Erythroblast (primary cell): ENCODE results near the gene HOPX.
"Not testable (repeated sequence)": the region's sequence is repeated elsewhere in the genome, so short reads cannot be mapped to it uniquely, and the experiment has no call there.

Experiments used
- DNase-seq, 2 experiments: peaks; one replicate each; lab custom pipeline; 2025; lab: John Stamatoyannopoulos, UW
- GATA1 ChIP-seq: IDR thresholded peaks from 2 replicates; pipeline ENCODE4 v1.6.1; 2011; ENCODE audit warnings: low read depth, mild to moderate bottlenecking, control low read depth, low read length, moderate library complexity
- POLR2A ChIP-seq: IDR thresholded peaks from 2 replicates; pipeline ENCODE4 v1.6.1; 2011; ENCODE audit warnings: mild to moderate bottlenecking, low read length

Gene HOPX

DNA sequence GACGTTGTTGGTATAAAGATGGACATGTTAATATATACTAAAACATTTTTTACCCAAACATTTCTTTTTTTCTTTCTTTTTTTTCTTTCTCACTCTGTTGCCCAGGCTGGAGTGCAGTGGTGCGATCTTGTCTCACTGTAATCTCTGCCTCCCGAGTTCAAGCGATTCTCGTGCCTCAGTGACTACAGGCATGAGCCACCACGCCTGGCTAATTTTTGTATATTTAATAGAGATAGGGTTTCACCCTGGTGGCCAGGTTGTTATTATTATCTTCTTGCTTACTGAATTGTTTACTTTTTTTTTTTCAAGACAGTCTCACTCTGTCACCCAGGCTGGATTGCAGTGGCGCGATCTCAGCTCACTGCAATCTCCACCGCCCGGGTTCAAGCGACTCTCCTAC, 68.8 kb downstream of the HOPX start:
- TF ChIP-seq POLR2A (no peak), GATA1 (no peak)
- DNase-seq: no peak

- TF ChIP-seq POLR2A: no peak
- TF ChIP-seq GATA1: no peak
- DNase-seq: no peak
Measured at GRCh38 chr4:56611501-56611900, 69.6 kb downstream of the HOPX start.

DNA sequence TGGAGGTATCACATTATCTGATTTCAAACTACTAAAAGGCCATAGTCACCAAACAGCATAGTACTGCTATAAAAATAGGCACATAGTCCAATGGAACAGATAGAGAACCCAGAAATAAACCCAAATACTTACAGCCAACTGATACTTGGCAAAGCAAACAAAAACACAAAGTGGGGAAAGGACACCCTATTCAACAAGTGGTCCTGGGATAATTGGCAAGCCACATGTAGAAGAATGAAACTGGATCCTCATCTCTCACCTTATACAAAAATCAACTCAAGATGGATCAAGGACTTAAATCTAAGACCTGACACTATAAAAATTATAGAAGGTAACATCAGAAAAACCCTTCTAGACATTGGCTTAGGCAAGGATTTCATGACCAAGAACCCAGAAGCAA, 70.9 kb downstream of the HOPX start:
- not testable (repeated sequence) for DNase-seq

DNA sequence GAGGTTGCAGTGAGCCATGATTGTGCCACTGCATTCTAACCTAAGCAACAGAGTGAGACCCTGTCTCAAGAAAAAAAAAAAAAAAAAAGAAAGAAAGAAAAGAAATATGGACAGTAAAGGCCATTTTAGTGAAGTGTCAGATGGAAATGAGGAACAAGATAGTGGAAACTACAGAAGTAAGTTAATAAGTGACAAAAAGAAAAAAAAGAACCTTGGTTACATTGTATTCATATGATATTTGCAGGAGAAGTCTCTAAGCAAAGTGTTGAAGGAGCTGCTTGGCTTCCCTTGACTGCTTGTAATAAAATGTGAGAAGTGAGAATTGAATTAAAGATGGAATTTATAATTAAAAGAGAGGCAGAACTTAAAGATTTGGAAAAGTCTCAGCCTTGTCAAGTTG, 73.2 kb downstream of the HOPX start:
- no peak for TF ChIP-seq GATA1
- no peak for TF ChIP-seq POLR2A
- no peak for DNase-seq

- no peak for DNase-seq
- TF ChIP-seq POLR2A (no peak), GATA1 (no peak)
Measured at GRCh38 chr4:56606385-56606784, 74.7 kb downstream of the HOPX start.

GRCh38 chr4:56605464-56605863, 75.6 kb downstream of the HOPX start:
- not testable (repeated sequence) for DNase-seq

DNA sequence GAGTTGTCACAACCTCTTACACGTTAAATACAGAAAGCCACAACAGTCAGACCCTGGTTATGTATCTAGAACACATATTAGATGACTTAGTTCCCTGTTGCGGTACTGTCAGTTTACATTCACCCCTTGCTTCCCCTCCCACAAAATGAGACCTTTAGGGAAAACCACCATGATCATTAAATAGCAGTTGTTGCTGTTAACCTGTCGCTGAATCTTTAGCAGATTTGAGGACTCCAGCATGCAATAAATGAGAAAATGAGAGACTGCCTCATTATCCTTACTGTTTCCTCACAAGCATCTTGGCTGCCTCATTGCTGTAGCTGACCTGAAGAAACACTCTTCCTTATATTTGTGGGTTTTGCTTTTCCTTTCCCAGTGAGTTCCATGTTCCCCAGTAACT, 77.8 kb downstream of the HOPX start:
- no peak for DNase-seq
- TF ChIP-seq GATA1: no peak
- TF ChIP-seq POLR2A: no peak
